Spleen (tissue), 11 donors: ENCODE results near the gene HADH. TPM values are rescaled to one million over a fixed set of nuclear protein-coding genes. Genes with fewer than 3 reads are reported as not detected.
"Not testable (repeated sequence)": the region's sequence is repeated elsewhere in the genome, so short reads cannot be mapped to it uniquely, and the experiment has no call there.

Experiments
- DNase-seq: peaks from one replicate; pipeline ENCODE4 v3.0.0-alpha.2; 2020
- H3K27ac ChIP-seq, 8 donors: fragments of 200-600 bp; sonication (generic) in 7 of 8; 1 replicate in 4 of 8; 2 replicates in 4 of 8; pipeline versions ENCODE4 v1.5.0 to v1.8.0; 2016 to 2021; ENCODE audit warnings: inconsistent platforms in 4 of 8, mild to moderate bottlenecking in 4 of 8, moderate library complexity in 1 of 8
- H3K27me3 ChIP-seq, 7 donors: fragments of 200-600 bp; sonication (generic) in 6 of 7; replicated peaks in 1 of 7; 1 replicate in 4 of 7; 2 replicates in 3 of 7; pipeline versions ENCODE4 v1.5.0 to v1.8.0; 2016 to 2021; ENCODE audit warnings: inconsistent platforms in 3 of 7, mild to moderate bottlenecking in 1 of 7
- H3K36me3 ChIP-seq, 6 donors: fragments of 200-600 bp; sonication (generic) in 5 of 6; 1 replicate in 4 of 6; 2 replicates in 2 of 6; pipeline versions ENCODE4 v1.5.0 to v1.8.0; 2016 to 2021; ENCODE audit warnings: inconsistent platforms in 2 of 6
- H3K4me1 ChIP-seq, 6 donors: fragments of 200-600 bp; sonication (generic) in 5 of 6; 1 replicate in 3 of 6; 2 replicates in 3 of 6; pipeline versions ENCODE4 v1.5.0 to v1.8.0; 2016 to 2021; ENCODE audit warnings: inconsistent platforms in 3 of 6
- H3K4me3 ChIP-seq, 8 donors: fragments of 200-600 bp; sonication (generic) in 7 of 8; 1 replicate in 4 of 8; 2 replicates in 4 of 8; pipeline versions ENCODE4 v1.5.0 to v1.8.0; 2016 to 2021; ENCODE audit warnings: inconsistent platforms in 4 of 8, mild to moderate bottlenecking in 4 of 8, moderate library complexity in 2 of 8
- H3K9me3 ChIP-seq, 8 donors: fragments of 200-600 bp; sonication (generic) in 7 of 8; 1 replicate in 4 of 8; 2 replicates in 4 of 8; pipeline versions ENCODE4 v1.5.0 to v1.8.0; 2016 to 2021; ENCODE audit warnings: inconsistent platforms in 4 of 8
- POLR2A ChIP-seq, 3 donors: fragments of 450-650 bp; IDR thresholded peaks; one replicate each; pipeline ENCODE4 v1.5.1; 2017; ENCODE audit warnings: antibody characterized with exemption in 3 of 3, mild to moderate bottlenecking in 1 of 3
- POLR2AphosphoS5 ChIP-seq, 3 donors: sonication (generic); formaldehyde crosslinking; IDR thresholded peaks; one replicate each; pipeline ENCODE4 v1.5.1; 2017; ENCODE audit warnings: antibody characterized with exemption in 3 of 3
- WGBS, 5 donors: extraction: QIAGEN DNeasy Blood & Tissue Kit in 3 of 5; methylation state at CpG; one replicate each; pipeline versions ENCODE4 v1.1.5 to v1.1.7; 2013 to 2018; 5-methylcytosine and 5-hydroxymethylcytosine counted together
- intact Hi-C: fragments of 100-400 bp; cut with DNase I; formaldehyde crosslinking; loops from one replicate; pipeline ENCODE4 v1.15.0; 2023; ENCODE audit warnings: low total_unique reads
- polyA plus RNA-seq, 3 donors: library from polyadenylated mRNA; stranded (reverse); fragments of 200-250 nt; gene quantifications; one replicate each; pipeline ENCODE4 v1.2.1, GENCODE V29; 2013
- total RNA-seq, 7 donors: library from RNA; depleted of rRNA in 3 of 7; stranded (reverse); fragments of >200 nt in 3 of 7; fragmentation: NEBNext Ultra II Directional in 4 of 7; extraction: Animal tissue kit (Norgen Biotek cat#: 25700) in 4 of 7; gene quantifications; one replicate each; pipeline versions ENCODE4 v1.1.0 to v1.2.1, GENCODE V29; 2016 to 2021
- TF ChIP-seq, protein P1 (sequence below), 11 experiments: fragments of 200-600 bp in 7 of 11; fragments of 450-650 bp in 4 of 11; sonication (generic) in 4 of 11; IDR thresholded peaks in 8 of 11; conservative IDR thresholded peaks in 3 of 11; 1 replicate in 7 of 11; 2 replicates in 4 of 11; pipeline versions ENCODE4 v1.4.0 to v1.8.0; 2016 to 2021; ENCODE audit warnings: antibody characterized with exemption in 11 of 11, inconsistent platforms in 4 of 11, mild to moderate bottlenecking in 1 of 11
- donor health status: healthy with polysubstance abuse.
- donor health status: DM: no; HTN: no; CAD: no; lungs with moderate emphysema.
- donor health status: DM: no; HTN: no; CAD: no.
- donor health status: Bipolar disorder and iron deficiency.
- donor health status: healthy.
- donor health status: DM: no; HTN: no; CAD: no.
- donor health status: DM: yes; HTN: yes; CAD: no.

HADH gene
- total and polyA plus RNA-seq, 10 donors = 24.4 to 39.9 (median 29.1) TPM

GRCh38 chr4:107951551-107951950 lies 38.1 kb upstream of the HADH start:
- H3K4me3 ChIP-seq = no peak overlapping the region
- H3K27ac ChIP-seq = no peak overlapping the region
- TF ChIP-seq POLR2AphosphoS5 (IDR thresholded peaks at IDR 0.05) = no peak
- TF ChIP-seq, protein P1, sequence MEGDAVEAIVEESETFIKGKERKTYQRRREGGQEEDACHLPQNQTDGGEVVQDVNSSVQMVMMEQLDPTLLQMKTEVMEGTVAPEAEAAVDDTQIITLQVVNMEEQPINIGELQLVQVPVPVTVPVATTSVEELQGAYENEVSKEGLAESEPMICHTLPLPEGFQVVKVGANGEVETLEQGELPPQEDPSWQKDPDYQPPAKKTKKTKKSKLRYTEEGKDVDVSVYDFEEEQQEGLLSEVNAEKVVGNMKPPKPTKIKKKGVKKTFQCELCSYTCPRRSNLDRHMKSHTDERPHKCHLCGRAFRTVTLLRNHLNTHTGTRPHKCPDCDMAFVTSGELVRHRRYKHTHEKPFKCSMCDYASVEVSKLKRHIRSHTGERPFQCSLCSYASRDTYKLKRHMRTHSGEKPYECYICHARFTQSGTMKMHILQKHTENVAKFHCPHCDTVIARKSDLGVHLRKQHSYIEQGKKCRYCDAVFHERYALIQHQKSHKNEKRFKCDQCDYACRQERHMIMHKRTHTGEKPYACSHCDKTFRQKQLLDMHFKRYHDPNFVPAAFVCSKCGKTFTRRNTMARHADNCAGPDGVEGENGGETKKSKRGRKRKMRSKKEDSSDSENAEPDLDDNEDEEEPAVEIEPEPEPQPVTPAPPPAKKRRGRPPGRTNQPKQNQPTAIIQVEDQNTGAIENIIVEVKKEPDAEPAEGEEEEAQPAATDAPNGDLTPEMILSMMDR (IDR thresholded peaks at IDR 0.05 in 8 of 11, conservative IDR thresholded peaks at IDR 0.05 in 3 of 11) = no peak
- no peak for TF ChIP-seq POLR2A (IDR thresholded peaks at IDR 0.05)
- DNase-seq = no peak
- H3K27me3 ChIP-seq = no peaks in the 10 kb centered on the region
- peaks cover 0 to 78% (median 35%) of the 10 kb centered on the region in 6 donors for H3K36me3 ChIP-seq
- peaks cover 0 to 20% (median 17%) of the 10 kb centered on the region in 8 donors for H3K9me3 ChIP-seq
- no peaks in the 10 kb centered on the region for H3K4me1 ChIP-seq
- intact Hi-C loops = no loop called here

DNA sequence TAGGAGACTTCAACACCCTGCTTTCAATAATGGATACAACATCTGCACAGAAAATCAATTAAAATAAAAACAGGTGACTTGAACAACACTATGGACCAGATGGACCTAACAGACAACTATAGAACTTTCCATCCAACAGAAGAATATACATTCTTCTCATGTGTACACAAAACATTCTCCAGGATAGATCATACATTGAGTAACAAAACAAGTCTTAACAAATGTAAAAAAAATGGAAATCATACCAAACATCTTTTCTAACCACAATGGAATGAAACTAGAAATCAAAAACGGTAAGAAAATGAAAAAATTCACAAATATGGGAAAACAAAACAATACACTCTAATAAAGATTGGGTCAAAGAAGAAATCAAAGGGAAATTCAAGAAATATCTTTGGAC lies 33.7 kb upstream of the HADH start:
- Histone ChIP-seq H3K9me3 (peaks cover 0 to 41% (median 31%) of the 10 kb centered on the region in 8 donors), H3K4me1 (no peaks in the 10 kb centered on the region), H3K27me3 (no peaks in the 10 kb centered on the region), H3K36me3 (peaks cover 0 to 34% (median 6%) of the 10 kb centered on the region in 6 donors), H3K27ac (no peak overlapping the region), H3K4me3 (no peak overlapping the region)
- WGBS, 5 donors = 83 to 92% (median 88%) methylated on average over 1 of the region's 1 CpG
- intact Hi-C loops = no loop called here
- TF ChIP-seq POLR2A (IDR thresholded peaks at IDR 0.05) (no peak), POLR2AphosphoS5 (IDR thresholded peaks at IDR 0.05) (no peak)
- TF ChIP-seq, protein P1 (IDR thresholded peaks at IDR 0.05 in 8 of 11, conservative IDR thresholded peaks at IDR 0.05 in 3 of 11) = no peak
- DNase-seq = no peak

GRCh38 chr4:107966903-107967302 lies 22.8 kb upstream of the HADH start:
- no peaks in the 10 kb centered on the region for H3K36me3 ChIP-seq
- H3K4me1 ChIP-seq = no peaks in the 10 kb centered on the region

GRCh38 chr4:107967519-107967918 lies 22.2 kb upstream of the HADH start:
- DNase-seq, H3K4me3 ChIP-seq, H3K27me3 ChIP-seq, H3K9me3 ChIP-seq, H3K36me3 ChIP-seq, H3K27ac ChIP-seq, intact Hi-C loops, H3K4me1 ChIP-seq: not testable (repeated sequence)

More at GRCh38 chr4:107966903-107967302, 22.8 kb upstream of the HADH start:
- H3K9me3 ChIP-seq = peaks cover 0 to 5% (median 0%) of the 10 kb centered on the region in 8 donors
- DNase-seq = no peak
- no peaks in the 10 kb centered on the region for H3K27me3 ChIP-seq
- TF ChIP-seq POLR2A (IDR thresholded peaks at IDR 0.05) (no peak), POLR2AphosphoS5 (IDR thresholded peaks at IDR 0.05) (no peak)
- TF ChIP-seq, protein P1 (IDR thresholded peaks at IDR 0.05 in 8 of 11, conservative IDR thresholded peaks at IDR 0.05 in 3 of 11) = no peak
- WGBS, 5 donors = 77 to 85% (median 81%) methylated on average over 4 of the region's 4 CpGs
- no peak overlapping the region for H3K4me3 ChIP-seq
- intact Hi-C loops = no loop called here
- H3K27ac ChIP-seq = no peak overlapping the region

- H3K27ac ChIP-seq, H3K4me3 ChIP-seq, intact Hi-C loops, H3K4me1 ChIP-seq, DNase-seq, H3K27me3 ChIP-seq, H3K9me3 ChIP-seq, H3K36me3 ChIP-seq: not testable (repeated sequence)
- WGBS, 5 donors = 80 to 92% (median 84%) methylated on average over 1 of the region's 1 CpG
These were observed 21.8 kb upstream of the HADH start for GRCh38 chr4:107967921-107968320.
